Measurements from ENCODE around the gene ZNF555.

GRCh38 chr19:2834294-2834871 is 6.9 kb upstream of the ZNF555 start:
- TF ChIP-seq CTCF (IDR thresholded peaks at IDR 0.05) (no peak), EP300 (IDR thresholded peaks at IDR 0.05) (no peak), POLR2AphosphoS5 (IDR thresholded peaks at IDR 0.05) (no peak), POLR2A (IDR thresholded peaks at IDR 0.05) (no peak)

Data from sigmoid colon (tissue), 4 donors.